K562 (cell line): ENCODE data around the gene GDF15. TPM values are rescaled to one million over a fixed set of nuclear protein-coding genes. Genes with fewer than 3 reads are reported as not detected.

Experiments used
- BRF1 ChIP-seq: IDR thresholded peaks from 3 replicates; pipeline ENCODE4 v1.6.1; 2011; ENCODE audit warnings: borderline replicate concordance, mild to moderate bottlenecking; ENCODE audit not compliant: insufficient read length; ENCODE audit errors: extremely low read depth
- DMBX1 ChIP-seq: fragments of 250-450 bp; sonication (Bioruptor Pico); IDR thresholded peaks from 2 replicates; pipeline ENCODE4 v1.8.0; 2022; ENCODE audit warnings: inconsistent platforms, mild to moderate bottlenecking, moderate library complexity, borderline replicate concordance
- ETV1 ChIP-seq: fragments of 450-650 bp; conservative IDR thresholded peaks from 2 replicates; pipeline ENCODE4 v1.6.1; 2016; ENCODE audit warnings: missing genetic modification characterization, control low read depth, low read depth, missing compliant biosample characterization
- HMGN3 ChIP-seq: IDR thresholded peaks from 2 replicates; pipeline ENCODE4 v1.6.1; 2011; ENCODE audit warnings: borderline replicate concordance, low read depth, mild to moderate bottlenecking, mixed read lengths, low read length; ENCODE audit not compliant: insufficient read length; ENCODE audit errors: extremely low read depth
- KDM5B ChIP-seq: fragments of 200-600 bp; sonication (generic); IDR thresholded peaks from 2 replicates; pipeline ENCODE4 v1.6.1; 2012; ENCODE audit warnings: low read depth, mild to moderate bottlenecking, moderate library complexity, low read length, control low read depth, inconsistent platforms; ENCODE audit not compliant: insufficient replicate concordance
- KLF1 ChIP-seq: fragments of 450-650 bp; IDR thresholded peaks from 2 replicates; pipeline ENCODE4 v1.6.1; 2016; ENCODE audit warnings: missing genetic modification characterization, missing compliant biosample characterization
- MYC ChIP-seq, 2 experiments: fragments of 250-450 bp in 1 of 2; sonication (Bioruptor Pico) in 1 of 2; IDR thresholded peaks; 2 replicates each; pipeline versions ENCODE4 v1.5.1 to v1.6.1; 2012 to 2021; ENCODE audit warnings: low read depth in 2 of 2, borderline replicate concordance in 1 of 2, improper control_type of control experiment in 1 of 2, low read length in 1 of 2, mild to moderate bottlenecking in 1 of 2, moderate library complexity in 1 of 2
- NELFE ChIP-seq: IDR thresholded peaks from 2 replicates; pipeline ENCODE4 v1.6.1; 2011; ENCODE audit warnings: mild to moderate bottlenecking; ENCODE audit not compliant: insufficient read depth, insufficient read length
- POLR3G ChIP-seq: IDR thresholded peaks from 2 replicates; pipeline ENCODE4 v1.6.1; 2011; ENCODE audit not compliant: insufficient read length, insufficient replicate concordance; ENCODE audit errors: extremely low read depth
- SMAD4 ChIP-seq: fragments of 250-450 bp; sonication (Bioruptor Pico); conservative IDR thresholded peaks from 2 replicates; pipeline ENCODE4 v1.8.0; 2021; ENCODE audit warnings: inconsistent platforms, mild to moderate bottlenecking, moderate library complexity
- SP2 ChIP-seq: IDR thresholded peaks from 2 replicates; pipeline ENCODE4 v1.6.1; 2011; ENCODE audit warnings: mild to moderate bottlenecking, low read depth, low read length, moderate library complexity; ENCODE audit not compliant: poor library complexity, severe bottlenecking; ENCODE audit errors: extremely low read depth
- ZNF224 ChIP-seq: sonication (generic); formaldehyde crosslinking; IDR thresholded peaks from 2 replicates; pipeline ENCODE4 v1.8.0; 2022; ENCODE audit warnings: mild to moderate bottlenecking, missing genetic modification reagents
- ZZZ3 ChIP-seq: fragments of 450-650 bp; IDR thresholded peaks from 2 replicates; pipeline ENCODE4 v1.6.1; 2016; ENCODE audit warnings: antibody characterized with exemption, mild to moderate bottlenecking, moderate library complexity
- polyA plus RNA-seq, 8 experiments: library from polyadenylated mRNA; depleted of rRNA in 4 of 8; stranded (reverse) in 5 of 8; unstranded in 3 of 8; fragments of >200 nt; fragmentation: Nextera tagmentation in 2 of 8; fragmentation: Illumina TruSeq in 1 of 8; extraction: Ambion mirVana in 2 of 8; extraction: Trizol in 1 of 8; gene quantifications; 2 replicates each; pipeline versions ENCODE4 v1.2.1 to v1.2.3, GENCODE V29; 2011 to 2014; ENCODE audit warnings: inconsistent platforms in 1 of 8, missing spikeins in 1 of 8
- total RNA-seq, 7 experiments: library from RNA; depleted of rRNA in 6 of 7; stranded (reverse); fragments of >200 nt in 6 of 7; fragmentation: Illumina TruSeq in 2 of 7; extraction: Trizol in 2 of 7; gene quantifications; 2 replicates each; pipeline versions ENCODE4 v1.2.1 to v1.2.3, GENCODE V29; 2011 to 2021; ENCODE audit warnings: low replicate concordance in 1 of 7
- TF ChIP-seq, protein P1 (sequence below): fragments of 250-450 bp; sonication (Bioruptor Pico); IDR thresholded peaks from 2 replicates; pipeline ENCODE4 v1.4.0; 2020
- TF ChIP-seq, protein P2 (sequence below): fragments of 250-450 bp; sonication (Bioruptor Pico); IDR thresholded peaks from 2 replicates; pipeline ENCODE4 v1.8.0; 2021; ENCODE audit warnings: moderate library complexity, mild to moderate bottlenecking, inconsistent platforms

Gene GDF15
- total and polyA plus RNA-seq, 9 of the 15 experiments (the other 6 are each of a cell fraction or from before 2014, with no cell fraction given) = 2.3 to 82.4 (median 12.5) TPM

GRCh38 chr19:18366021-18366435 is 19.9 kb upstream of the GDF15 start (continued):
- no peak for TF ChIP-seq KDM5B
- TF ChIP-seq KLF1 (tag) = no peak
- TF ChIP-seq DMBX1 (CRISPR knock-in tag) = peak; percentile 86
- TF ChIP-seq POLR3G = no peak
- no peak for TF ChIP-seq MYC (IDR thresholded peaks at IDR 0.05; ENCODE audit: low read depth, low read length)
- TF ChIP-seq MYC (CRISPR knock-in tag; IDR thresholded peaks at IDR 0.05; ENCODE audit: borderline replicate concordance, low read depth) = no peak
- TF ChIP-seq ZNF224 (CRISPR knock-in tag) = no peak
- TF ChIP-seq, protein P1, sequence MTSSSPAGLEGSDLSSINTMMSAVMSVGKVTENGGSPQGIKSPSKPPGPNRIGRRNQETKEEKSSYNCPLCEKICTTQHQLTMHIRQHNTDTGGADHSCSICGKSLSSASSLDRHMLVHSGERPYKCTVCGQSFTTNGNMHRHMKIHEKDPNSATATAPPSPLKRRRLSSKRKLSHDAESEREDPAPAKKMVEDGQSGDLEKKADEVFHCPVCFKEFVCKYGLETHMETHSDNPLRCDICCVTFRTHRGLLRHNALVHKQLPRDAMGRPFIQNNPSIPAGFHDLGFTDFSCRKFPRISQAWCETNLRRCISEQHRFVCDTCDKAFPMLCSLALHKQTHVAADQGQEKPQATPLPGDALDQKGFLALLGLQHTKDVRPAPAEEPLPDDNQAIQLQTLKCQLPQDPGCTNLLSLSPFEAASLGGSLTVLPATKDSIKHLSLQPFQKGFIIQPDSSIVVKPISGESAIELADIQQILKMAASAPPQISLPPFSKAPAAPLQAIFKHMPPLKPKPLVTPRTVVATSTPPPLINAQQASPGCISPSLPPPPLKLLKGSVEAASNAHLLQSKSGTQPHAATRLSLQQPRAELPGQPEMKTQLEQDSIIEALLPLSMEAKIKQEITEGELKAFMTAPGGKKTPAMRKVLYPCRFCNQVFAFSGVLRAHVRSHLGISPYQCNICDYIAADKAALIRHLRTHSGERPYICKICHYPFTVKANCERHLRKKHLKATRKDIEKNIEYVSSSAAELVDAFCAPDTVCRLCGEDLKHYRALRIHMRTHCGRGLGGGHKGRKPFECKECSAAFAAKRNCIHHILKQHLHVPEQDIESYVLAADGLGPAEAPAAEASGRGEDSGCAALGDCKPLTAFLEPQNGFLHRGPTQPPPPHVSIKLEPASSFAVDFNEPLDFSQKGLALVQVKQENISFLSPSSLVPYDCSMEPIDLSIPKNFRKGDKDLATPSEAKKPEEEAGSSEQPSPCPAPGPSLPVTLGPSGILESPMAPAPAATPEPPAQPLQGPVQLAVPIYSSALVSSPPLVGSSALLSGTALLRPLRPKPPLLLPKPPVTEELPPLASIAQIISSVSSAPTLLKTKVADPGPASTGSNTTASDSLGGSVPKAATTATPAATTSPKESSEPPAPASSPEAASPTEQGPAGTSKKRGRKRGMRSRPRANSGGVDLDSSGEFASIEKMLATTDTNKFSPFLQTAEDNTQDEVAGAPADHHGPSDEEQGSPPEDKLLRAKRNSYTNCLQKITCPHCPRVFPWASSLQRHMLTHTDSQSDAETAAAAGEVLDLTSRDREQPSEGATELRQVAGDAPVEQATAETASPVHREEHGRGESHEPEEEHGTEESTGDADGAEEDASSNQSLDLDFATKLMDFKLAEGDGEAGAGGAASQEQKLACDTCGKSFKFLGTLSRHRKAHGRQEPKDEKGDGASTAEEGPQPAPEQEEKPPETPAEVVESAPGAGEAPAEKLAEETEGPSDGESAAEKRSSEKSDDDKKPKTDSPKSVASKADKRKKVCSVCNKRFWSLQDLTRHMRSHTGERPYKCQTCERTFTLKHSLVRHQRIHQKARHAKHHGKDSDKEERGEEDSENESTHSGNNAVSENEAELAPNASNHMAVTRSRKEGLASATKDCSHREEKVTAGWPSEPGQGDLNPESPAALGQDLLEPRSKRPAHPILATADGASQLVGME (CRISPR knock-in tag) = no peak
- TF ChIP-seq ETV1 (tag) = no peak
- TF ChIP-seq NELFE = no peak
- TF ChIP-seq, protein P2, sequence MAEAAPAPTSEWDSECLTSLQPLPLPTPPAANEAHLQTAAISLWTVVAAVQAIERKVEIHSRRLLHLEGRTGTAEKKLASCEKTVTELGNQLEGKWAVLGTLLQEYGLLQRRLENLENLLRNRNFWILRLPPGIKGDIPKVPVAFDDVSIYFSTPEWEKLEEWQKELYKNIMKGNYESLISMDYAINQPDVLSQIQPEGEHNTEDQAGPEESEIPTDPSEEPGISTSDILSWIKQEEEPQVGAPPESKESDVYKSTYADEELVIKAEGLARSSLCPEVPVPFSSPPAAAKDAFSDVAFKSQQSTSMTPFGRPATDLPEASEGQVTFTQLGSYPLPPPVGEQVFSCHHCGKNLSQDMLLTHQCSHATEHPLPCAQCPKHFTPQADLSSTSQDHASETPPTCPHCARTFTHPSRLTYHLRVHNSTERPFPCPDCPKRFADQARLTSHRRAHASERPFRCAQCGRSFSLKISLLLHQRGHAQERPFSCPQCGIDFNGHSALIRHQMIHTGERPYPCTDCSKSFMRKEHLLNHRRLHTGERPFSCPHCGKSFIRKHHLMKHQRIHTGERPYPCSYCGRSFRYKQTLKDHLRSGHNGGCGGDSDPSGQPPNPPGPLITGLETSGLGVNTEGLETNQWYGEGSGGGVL (CRISPR knock-in tag) = peak; percentile 0; the same call in 1 of the 2 replicates
- TF ChIP-seq SP2 = no peak
- TF ChIP-seq BRF1 = no peak
- TF ChIP-seq HMGN3 = no peak
- TF ChIP-seq ZZZ3 = no peak
- peak; percentile 49 for TF ChIP-seq SMAD4 (CRISPR knock-in tag)
